Measurements from ENCODE around the gene LRRC28. TPM values are rescaled to one million over a fixed set of nuclear protein-coding genes. Genes with fewer than 3 reads are reported as not detected.

LRRC28 gene
- total RNA-seq, 1 donor from 2014 or later = 24.6 TPM

GRCh38 chr15:99283717-99284116, 32.4 kb downstream of the LRRC28 start:
- ATAC-seq = no peak
- DNase-seq (ENCODE audit: low spot score) = no peak
- intact Hi-C loops (cut with DNase I) = no loop called here

- DNase-seq (ENCODE audit: low spot score) = no peak
- intact Hi-C loops (cut with DNase I) = no loop called here
- ATAC-seq = no peak
Observed at GRCh38 chr15:99291643-99292042, 40.4 kb downstream of the LRRC28 start.

- intact Hi-C loops (cut with DNase I) = no loop called here
- ATAC-seq (no peak), DNase-seq (ENCODE audit: low spot score) (no peak)
Observed at GRCh38 chr15:99295840-99296239, 44.6 kb downstream of the LRRC28 start.

- ATAC-seq (no peak), DNase-seq (ENCODE audit: low spot score) (no peak)
- intact Hi-C loops (cut with DNase I) = no loop called here
Observed at GRCh38 chr15:99296386-99296785, 45.1 kb downstream of the LRRC28 start.

- ATAC-seq = no peak
Observed at GRCh38 chr15:99303907-99304306, 52.6 kb downstream of the LRRC28 start.

GRCh38 chr15:99305761-99306505, 54.7 kb downstream of the LRRC28 start:
- intact Hi-C loops (cut with DNase I) = no loop called here
- ATAC-seq = peak; percentile 53
- DNase-seq (ENCODE audit: low spot score) = peak; percentile 70

More at GRCh38 chr15:99303907-99304306, 52.6 kb downstream of the LRRC28 start:
- intact Hi-C loops (cut with DNase I) = no loop called here
- DNase-seq (ENCODE audit: low spot score) = no peak

GRCh38 chr15:99306694-99307338, 55.5 kb downstream of the LRRC28 start:
- intact Hi-C loops (cut with DNase I) = no loop called here
- DNase-seq (ENCODE audit: low spot score) (no peak), ATAC-seq (peak; percentile 38)

- DNase-seq (ENCODE audit: low spot score) (no peak), ATAC-seq (no peak)
Observed at GRCh38 chr15:99307735-99308134, 56.5 kb downstream of the LRRC28 start.

GRCh38 chr15:99310745-99311144, 59.5 kb downstream of the LRRC28 start:
- intact Hi-C loops (cut with DNase I) = no loop called here
- DNase-seq (ENCODE audit: low spot score) = no peak
- no peak for ATAC-seq

More at GRCh38 chr15:99307735-99308134, 56.5 kb downstream of the LRRC28 start:
- intact Hi-C loops (cut with DNase I) = no loop called here

GRCh38 chr15:99312228-99312627, 60.9 kb downstream of the LRRC28 start:
- no peak for ATAC-seq

GRCh38 chr15:99312794-99313193, 61.5 kb downstream of the LRRC28 start:
- no peak for DNase-seq (ENCODE audit: low spot score)
- ATAC-seq = no peak
- intact Hi-C loops (cut with DNase I) = no loop called here

More at GRCh38 chr15:99312228-99312627, 60.9 kb downstream of the LRRC28 start:
- no peak for DNase-seq (ENCODE audit: low spot score)
- intact Hi-C loops (cut with DNase I) = no loop called here

GRCh38 chr15:99315636-99316035, 64.4 kb downstream of the LRRC28 start:
- DNase-seq (ENCODE audit: low spot score) (no peak), ATAC-seq (no peak)
- intact Hi-C loops (cut with DNase I) = no loop called here

GRCh38 chr15:99320374-99321215, 69.3 kb downstream of the LRRC28 start:
- intact Hi-C loops (cut with DNase I) = no loop called here
- DNase-seq (ENCODE audit: low spot score) = no peak
- no peak for ATAC-seq

- DNase-seq (ENCODE audit: low spot score) (no peak), ATAC-seq (no peak)
- intact Hi-C loops (cut with DNase I) = no loop called here
Observed at GRCh38 chr15:99321468-99321867, 70.2 kb downstream of the LRRC28 start.

GRCh38 chr15:99322643-99323405, 71.5 kb downstream of the LRRC28 start:
- no peak for DNase-seq (ENCODE audit: low spot score)
- intact Hi-C loops (cut with DNase I) = no loop called here
- no peak for ATAC-seq

GRCh38 chr15:99324082-99324620, 72.9 kb downstream of the LRRC28 start:
- ATAC-seq (no peak), DNase-seq (ENCODE audit: low spot score) (no peak)
- intact Hi-C loops (cut with DNase I) = no loop called here

- ATAC-seq = no peak
- intact Hi-C loops (cut with DNase I) = no loop called here
- no peak for DNase-seq (ENCODE audit: low spot score)
Observed at GRCh38 chr15:99324700-99325099, 73.4 kb downstream of the LRRC28 start.

GRCh38 chr15:99326235-99326634, 75.0 kb downstream of the LRRC28 start:
- ATAC-seq (no peak), DNase-seq (ENCODE audit: low spot score) (no peak)
- intact Hi-C loops (cut with DNase I) = no loop called here

All from sciatic nerve (tissue), 2 donors.